Aorta (tissue), 5 donors: ENCODE results near the gene SLC30A9. TPM values are rescaled to one million over a fixed set of nuclear protein-coding genes. Genes with fewer than 3 reads are reported as not detected.

Experiments
- ATAC-seq: fragments of 200-7000 bp; cut with Tn5 transposase; one replicate; pipeline ENCODE4 v1.9.1; 2022; ENCODE audit warnings: moderate library complexity; ENCODE audit not compliant: low FRiP score
- DNase-seq, 2 donors: peaks; one replicate each; pipeline ENCODE4 v3.0.0-alpha.2; 2020
- H3K27ac ChIP-seq, 2 donors: one replicate each; pipeline ENCODE4 v1.5.1; 2013; ENCODE audit warnings: low read length in 2 of 2, mild to moderate bottlenecking in 2 of 2, moderate library complexity in 2 of 2, control low read depth in 1 of 2, inconsistent platforms in 1 of 2, low read depth in 1 of 2
- H3K27me3 ChIP-seq, 2 donors: one replicate each; pipeline ENCODE4 v1.6.1; 2013; ENCODE audit warnings: control low read depth in 1 of 2, low read length in 1 of 2, mild to moderate bottlenecking in 1 of 2, moderate library complexity in 1 of 2; ENCODE audit not compliant: insufficient read depth in 2 of 2, control insufficient read depth in 1 of 2
- H3K36me3 ChIP-seq, 2 donors: one replicate each; pipeline ENCODE4 v1.6.1; 2013; ENCODE audit warnings: control low read depth in 1 of 2, low read length in 1 of 2, mild to moderate bottlenecking in 1 of 2; ENCODE audit not compliant: insufficient read depth in 2 of 2, control insufficient read depth in 1 of 2
- H3K4me1 ChIP-seq, 2 donors: one replicate each; pipeline ENCODE4 v1.6.1; 2013; ENCODE audit warnings: low read length in 2 of 2, control low read depth in 1 of 2, mild to moderate bottlenecking in 1 of 2, moderate library complexity in 1 of 2; ENCODE audit not compliant: insufficient read depth in 2 of 2, control insufficient read depth in 1 of 2
- H3K4me3 ChIP-seq, 2 donors: one replicate each; pipeline ENCODE4 v1.5.1; 2013; ENCODE audit warnings: low read length in 2 of 2, control low read depth in 1 of 2, mild to moderate bottlenecking in 1 of 2
- H3K9me3 ChIP-seq: one replicate; pipeline ENCODE4 v1.6.1; 2013; ENCODE audit warnings: mild to moderate bottlenecking, low read length; ENCODE audit not compliant: control insufficient read depth
- WGBS, 2 donors: extraction: QIAGEN DNeasy Blood & Tissue Kit; methylation state at CpG; one replicate each; pipeline ENCODE4 v1.1.7; 2013; 5-methylcytosine and 5-hydroxymethylcytosine counted together
- intact Hi-C, 2 donors: fragments of 100-400 bp; cut with DNase I; formaldehyde crosslinking; loops; one replicate each; pipeline versions ENCODE4 v1.14.2 to v1.15.0; 2022
- polyA plus RNA-seq, 2 donors: library from polyadenylated mRNA; stranded (reverse); fragments of 200-250 nt; gene quantifications; one replicate each; pipeline ENCODE4 v1.2.3, GENCODE V29; 2013
- total RNA-seq, 2 donors: library from RNA; stranded (reverse); fragmentation: NEBNext Ultra II Directional; extraction: Animal tissue kit (Norgen Biotek cat#: 25700); gene quantifications; one replicate each; pipeline ENCODE4 v1.2.1, GENCODE V29; 2021
- donor health status: healthy with polysubstance abuse.
- donor health status: Bipolar disorder and iron deficiency.
- donor health status: DM: no; HTN: no; CAD: no.
- donor health status: DM: no; HTN: no; CAD: no.
- donor health status: DM: yes; HTN: yes; CAD: no.

SLC30A9 gene
- total and polyA plus RNA-seq, 4 donors: 17.0 to 40.0 (median 27.7) TPM

DNA sequence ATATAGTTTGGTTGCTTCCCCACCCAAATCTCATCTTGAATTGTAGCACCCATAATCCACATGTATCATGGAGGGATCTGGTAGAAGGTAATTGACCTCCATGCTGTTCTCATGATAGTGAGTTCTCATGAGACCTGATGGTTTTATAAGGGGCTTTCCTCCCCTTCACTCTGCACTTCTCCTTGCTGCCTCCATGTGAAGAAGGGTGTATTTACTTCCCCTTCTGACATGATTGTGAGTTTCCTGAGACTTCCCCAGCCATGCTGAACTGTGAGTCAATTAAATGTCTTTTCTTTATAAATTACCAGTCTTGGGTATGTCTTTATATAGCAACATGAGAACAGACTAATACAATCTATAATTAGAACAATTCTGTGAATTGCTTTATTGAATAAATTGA lies 20.7 kb upstream of the SLC30A9 start:
- H3K27me3 ChIP-seq: no peaks in the 10 kb centered on the region
- no peak for ATAC-seq
- intact Hi-C loops: no loop called here

GRCh38 chr4:41975341-41975740 lies 15.0 kb upstream of the SLC30A9 start:
- H3K27ac ChIP-seq: no peak overlapping the region
- H3K27me3 ChIP-seq: no peaks in the 10 kb centered on the region
- H3K4me1 ChIP-seq: no peaks in the 10 kb centered on the region
- H3K9me3 ChIP-seq: no peaks in the 10 kb centered on the region
- H3K36me3 ChIP-seq: no peaks in the 10 kb centered on the region
- 67 to 84% methylated on average over 1 of the region's 1 CpG for WGBS, 2 donors
- intact Hi-C loops: no loop called here
- H3K4me3 ChIP-seq: no peak overlapping the region
- DNase-seq (no peak), ATAC-seq (no peak)

More for the DNA sequence above, 20.7 kb upstream of the SLC30A9 start:
- Histone ChIP-seq H3K36me3 (no peaks in the 10 kb centered on the region), H3K27ac (no peak overlapping the region), H3K4me1 (no peaks in the 10 kb centered on the region), H3K9me3 (no peaks in the 10 kb centered on the region), H3K4me3 (no peak overlapping the region)
- no peak for DNase-seq

DNA sequence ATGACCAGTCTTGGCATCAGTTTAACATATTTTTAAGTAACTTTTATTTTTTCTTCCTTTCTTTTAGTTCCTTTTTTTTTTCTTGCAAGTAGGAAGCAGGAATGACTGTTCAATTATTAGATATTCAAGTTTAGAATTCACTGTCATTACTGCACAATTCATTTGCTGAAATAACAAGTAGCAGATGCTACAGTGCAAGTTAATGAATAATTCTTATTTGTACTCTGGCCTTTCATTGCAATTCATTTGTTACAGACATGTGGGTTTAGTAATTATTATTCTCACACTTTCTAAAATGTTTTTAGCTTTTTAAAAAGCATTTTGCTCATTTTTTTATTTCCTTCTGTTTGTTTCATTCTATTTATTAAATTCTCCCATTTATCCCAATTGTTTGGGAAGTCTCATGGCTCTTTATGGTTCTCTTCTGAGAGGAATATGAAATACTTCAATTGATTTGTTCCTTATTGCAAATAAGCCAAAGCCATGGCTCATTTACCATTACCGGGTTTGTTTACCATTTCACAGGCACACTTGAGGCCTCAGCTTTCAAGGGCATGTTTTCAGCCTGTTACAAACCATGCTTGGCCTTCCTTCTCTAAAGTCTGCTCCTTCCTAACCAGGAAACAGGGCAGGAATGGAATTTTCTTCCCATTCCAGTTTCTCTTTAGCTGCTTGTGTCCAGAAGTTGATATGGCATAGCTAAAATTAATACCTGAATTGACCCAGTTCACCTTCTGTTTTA lies 13.4 kb upstream of the SLC30A9 start:
- 60 to 64% methylated on average over 1 of the region's 1 CpG for WGBS, 2 donors

GRCh38 chr4:41977709-41978108 lies 12.6 kb upstream of the SLC30A9 start:
- 36% methylated on average over 3 of the region's 3 CpGs for WGBS, 2 donors
- H3K9me3 ChIP-seq: no peaks in the 10 kb centered on the region
- no peak overlapping the region for H3K4me3 ChIP-seq
- H3K27me3 ChIP-seq: no peaks in the 10 kb centered on the region
- no peaks in the 10 kb centered on the region for H3K36me3 ChIP-seq
- DNase-seq (no peak), ATAC-seq (no peak)
- intact Hi-C loops: no loop called here
- H3K4me1 ChIP-seq: no peaks in the 10 kb centered on the region
- H3K27ac ChIP-seq: no peak overlapping the region

More for the DNA sequence above, 13.4 kb upstream of the SLC30A9 start:
- Histone ChIP-seq H3K4me3 (no peak overlapping the region), H3K4me1 (no peaks in the 10 kb centered on the region), H3K36me3 (no peaks in the 10 kb centered on the region), H3K9me3 (no peaks in the 10 kb centered on the region), H3K27me3 (no peaks in the 10 kb centered on the region), H3K27ac (no peak overlapping the region)
- no peak for ATAC-seq
- no peak for DNase-seq
- intact Hi-C loops: no loop called here

DNA sequence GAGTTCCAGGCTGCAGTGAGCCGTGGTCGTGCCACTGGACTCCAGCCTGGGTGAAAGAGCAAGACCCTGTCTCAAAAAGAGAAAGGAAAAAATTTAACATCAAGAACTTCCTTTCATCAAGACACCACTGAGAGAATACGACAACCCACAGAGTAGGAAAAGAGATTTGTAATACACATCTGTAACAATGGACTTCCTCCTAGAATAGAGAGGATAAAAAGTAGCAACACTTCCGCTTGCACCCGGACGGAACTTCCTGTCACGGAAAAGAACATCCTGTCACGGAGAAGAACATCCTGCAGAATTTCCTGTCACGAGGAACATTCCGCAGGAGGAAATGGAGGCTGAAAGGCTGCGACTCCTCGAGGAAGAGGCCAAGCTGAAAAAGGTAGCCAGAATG lies 8.9 kb upstream of the SLC30A9 start, which contains the start of gene DCAF4L1:
Gene DCAF4L1 (plus strand): TSS at position 301 of the 400 bp plus-strand sequence. CDS start 37 bp downstream, at position 338.
- ATAC-seq (no peak), DNase-seq (no peak)
- Histone ChIP-seq H3K9me3 (no peaks in the 10 kb centered on the region), H3K27me3 (no peaks in the 10 kb centered on the region), H3K4me1 (no peaks in the 10 kb centered on the region), H3K36me3 (no peaks in the 10 kb centered on the region), H3K4me3 (no peak within 1 kb of the TSS), H3K27ac (no peak within 1 kb of the TSS)
- WGBS, 2 donors: 95% methylated on average over 12 of the region's 12 CpGs
- intact Hi-C loops: no loop called here

- no peak for ATAC-seq
- H3K27ac ChIP-seq: no peak overlapping the region
- no peaks in the 10 kb centered on the region for H3K36me3 ChIP-seq
- DNase-seq: no peak
- H3K4me1 ChIP-seq: no peaks in the 10 kb centered on the region
- H3K27me3 ChIP-seq: no peaks in the 10 kb centered on the region
- no peaks in the 10 kb centered on the region for H3K9me3 ChIP-seq
- H3K4me3 ChIP-seq: no peak overlapping the region
- 92 to 93% methylated on average over 22 of the region's 22 CpGs for WGBS, 2 donors
- intact Hi-C loops: no loop called here
Observed at GRCh38 chr4:41982716-41983115, 7.6 kb upstream of the SLC30A9 start.

DNA sequence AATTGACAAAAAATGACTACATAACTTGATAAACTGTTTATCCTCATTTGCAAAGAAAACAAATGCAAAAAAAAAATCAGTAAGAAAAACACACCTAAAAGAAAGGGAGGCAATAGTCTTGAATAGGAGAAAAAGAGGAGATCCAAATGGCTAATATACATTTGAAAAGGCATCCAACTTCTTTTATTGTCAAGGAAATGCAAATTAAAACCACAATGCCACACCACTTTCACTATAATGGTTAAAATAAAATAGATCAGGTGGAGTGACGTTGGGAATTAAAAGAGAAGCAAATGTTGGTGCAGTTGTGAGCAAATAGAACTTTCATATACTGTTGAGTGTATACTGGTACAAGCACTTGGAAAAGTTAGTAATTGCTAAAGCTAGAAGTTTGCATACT lies 5.2 kb upstream of the SLC30A9 start:
- peaks cover 0 to 1% of the 10 kb centered on the region in 2 donors for H3K4me1 ChIP-seq
- ATAC-seq (no peak), DNase-seq (no peak)
- no peak overlapping the region for H3K4me3 ChIP-seq
- 15 to 33% methylated on average over 1 of the region's 1 CpG for WGBS, 2 donors
- no peaks in the 10 kb centered on the region for H3K27me3 ChIP-seq
- H3K36me3 ChIP-seq: no peaks in the 10 kb centered on the region
- intact Hi-C loops: no loop called here
- H3K27ac ChIP-seq: no peak overlapping the region
- H3K9me3 ChIP-seq: no peaks in the 10 kb centered on the region

GRCh38 chr4:41989994-41990364 lies 351 bp upstream of the SLC30A9 start:
- peaks cover 3 to 4% of the 10 kb centered on the region in 2 donors for H3K4me1 ChIP-seq
- no peaks in the 10 kb centered on the region for H3K27me3 ChIP-seq
- no peaks in the 10 kb centered on the region for H3K9me3 ChIP-seq
- ATAC-seq (peak; percentile 52), DNase-seq (no peak)
- peak overlapping the region in 1 of 2 donors; percentile 14 for H3K27ac ChIP-seq
- no peaks in the 10 kb centered on the region for H3K36me3 ChIP-seq
- intact Hi-C loops: loop anchor here in 1 of 2 donors (2.0 kb wide), 1 partner anchor 55 kb away; the partner anchor contains the start of gene TMEM33
- peak overlapping the region; percentile 60 to 72 for H3K4me3 ChIP-seq
- WGBS, 2 donors: 0 to 1% methylated on average over 12 of the region's 12 CpGs
